ENCODE measurements around the gene RNGTT. TPM values are rescaled to one million over a fixed set of nuclear protein-coding genes. Genes with fewer than 3 reads are reported as not detected.

RNGTT gene
- total RNA-seq, 1 donor, result 24.9 TPM

GRCh38 chr6:88763160-88763559 is 200.3 kb downstream of the RNGTT start:
- TF ChIP-seq, protein P1, sequence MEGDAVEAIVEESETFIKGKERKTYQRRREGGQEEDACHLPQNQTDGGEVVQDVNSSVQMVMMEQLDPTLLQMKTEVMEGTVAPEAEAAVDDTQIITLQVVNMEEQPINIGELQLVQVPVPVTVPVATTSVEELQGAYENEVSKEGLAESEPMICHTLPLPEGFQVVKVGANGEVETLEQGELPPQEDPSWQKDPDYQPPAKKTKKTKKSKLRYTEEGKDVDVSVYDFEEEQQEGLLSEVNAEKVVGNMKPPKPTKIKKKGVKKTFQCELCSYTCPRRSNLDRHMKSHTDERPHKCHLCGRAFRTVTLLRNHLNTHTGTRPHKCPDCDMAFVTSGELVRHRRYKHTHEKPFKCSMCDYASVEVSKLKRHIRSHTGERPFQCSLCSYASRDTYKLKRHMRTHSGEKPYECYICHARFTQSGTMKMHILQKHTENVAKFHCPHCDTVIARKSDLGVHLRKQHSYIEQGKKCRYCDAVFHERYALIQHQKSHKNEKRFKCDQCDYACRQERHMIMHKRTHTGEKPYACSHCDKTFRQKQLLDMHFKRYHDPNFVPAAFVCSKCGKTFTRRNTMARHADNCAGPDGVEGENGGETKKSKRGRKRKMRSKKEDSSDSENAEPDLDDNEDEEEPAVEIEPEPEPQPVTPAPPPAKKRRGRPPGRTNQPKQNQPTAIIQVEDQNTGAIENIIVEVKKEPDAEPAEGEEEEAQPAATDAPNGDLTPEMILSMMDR (IDR thresholded peaks at IDR 0.05; ENCODE audit: insufficient read depth, low read length), result no peak
- H3K4me3 ChIP-seq (ENCODE audit: low read depth, low read length), result no peak overlapping the region
- DNase-seq (ENCODE audit: low read depth), result peak; percentile 40

DNA sequence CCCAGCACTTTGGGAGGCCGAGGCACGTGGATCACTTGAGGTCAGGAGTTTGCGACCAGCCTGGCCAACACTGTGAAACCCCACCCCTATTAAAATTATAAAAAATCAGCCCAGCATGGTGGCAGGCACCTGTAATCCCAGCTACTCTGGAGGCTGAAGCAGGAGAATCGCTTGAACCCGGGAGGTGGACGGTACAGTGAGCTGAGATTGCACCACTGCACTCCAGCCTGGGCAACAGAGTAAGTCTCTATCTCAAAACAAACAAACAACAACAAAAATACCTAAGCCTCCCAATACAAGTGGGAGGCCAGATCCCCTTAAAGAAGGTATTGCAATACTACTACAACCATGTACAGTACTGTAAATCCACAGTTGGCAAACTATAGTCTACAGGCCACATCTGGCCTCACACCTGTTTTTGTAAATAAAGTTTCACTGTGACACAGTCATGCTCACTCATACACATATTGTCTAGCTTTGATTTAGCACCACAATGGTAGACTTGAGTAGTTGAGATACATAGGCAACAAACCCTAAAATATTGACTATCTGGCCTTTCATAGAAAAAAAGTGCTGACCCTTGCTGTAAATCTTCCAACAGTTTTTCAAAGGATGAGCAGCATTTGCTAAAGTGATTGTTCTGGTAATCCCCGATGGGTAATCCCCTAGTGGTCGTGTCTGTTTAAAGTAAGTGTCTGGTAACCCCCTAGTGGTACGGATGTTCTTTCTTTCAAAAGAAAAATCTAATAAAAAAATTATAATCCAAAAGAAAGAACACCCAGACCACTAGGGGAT is 202.0 kb downstream of the RNGTT start:
- no peak for DNase-seq (ENCODE audit: low read depth)
- TF ChIP-seq, protein P1 (IDR thresholded peaks at IDR 0.05; ENCODE audit: insufficient read depth, low read length), result no peak
- H3K4me3 ChIP-seq (ENCODE audit: low read depth, low read length), result no peak overlapping the region

DNA sequence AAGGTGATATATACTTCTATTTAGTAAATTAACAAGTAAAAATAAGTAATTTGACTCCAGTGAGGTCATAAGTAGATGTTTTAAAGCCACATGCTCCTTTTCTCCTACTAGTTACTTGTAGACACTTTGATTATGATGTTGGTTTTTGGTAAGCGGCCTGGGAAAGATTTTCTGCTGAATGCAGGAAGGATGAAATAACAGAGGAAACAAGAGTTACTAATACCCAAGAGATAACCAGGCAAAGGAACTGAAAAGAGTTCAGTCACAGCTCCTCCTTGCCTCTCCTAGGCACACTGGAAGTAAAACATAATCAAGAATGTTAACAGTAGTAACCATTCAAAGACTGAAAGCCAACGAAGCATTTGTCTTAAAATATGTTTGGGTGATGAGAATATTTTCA is 203.3 kb downstream of the RNGTT start:
- no peak overlapping the region for H3K4me3 ChIP-seq (ENCODE audit: low read depth, low read length)
- TF ChIP-seq, protein P1 (IDR thresholded peaks at IDR 0.05; ENCODE audit: insufficient read depth, low read length), result no peak
- DNase-seq (ENCODE audit: low read depth), result no peak

GRCh38 chr6:88750936-88751335 is 212.5 kb downstream of the RNGTT start:
- TF ChIP-seq, protein P1 (IDR thresholded peaks at IDR 0.05; ENCODE audit: insufficient read depth, low read length), result no peak
- no peak overlapping the region for H3K4me3 ChIP-seq (ENCODE audit: low read depth, low read length)
- DNase-seq (ENCODE audit: low read depth), result no peak

DNA sequence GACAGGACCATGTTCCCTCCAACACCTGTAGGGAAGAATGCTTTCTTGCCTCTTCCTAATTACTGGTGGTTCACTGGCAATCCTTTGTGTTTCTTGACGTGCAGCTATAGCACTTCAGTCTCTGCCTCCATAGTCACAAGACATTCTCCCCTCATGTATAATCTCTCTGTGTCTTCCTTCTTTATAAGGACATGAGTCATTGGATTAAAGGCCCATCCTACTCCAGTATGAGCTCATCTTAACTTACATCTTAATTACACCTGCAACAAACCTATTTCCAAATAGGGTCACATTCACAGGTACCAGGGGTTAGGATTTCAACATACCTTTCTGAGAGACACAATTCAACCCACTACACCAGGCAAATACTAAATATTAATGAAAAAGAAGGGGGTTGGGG is 213.6 kb downstream of the RNGTT start:
- TF ChIP-seq, protein P1 (IDR thresholded peaks at IDR 0.05; ENCODE audit: insufficient read depth, low read length), result no peak
- no peak overlapping the region for H3K4me3 ChIP-seq (ENCODE audit: low read depth, low read length)
- DNase-seq (ENCODE audit: low read depth), result no peak

DNA sequence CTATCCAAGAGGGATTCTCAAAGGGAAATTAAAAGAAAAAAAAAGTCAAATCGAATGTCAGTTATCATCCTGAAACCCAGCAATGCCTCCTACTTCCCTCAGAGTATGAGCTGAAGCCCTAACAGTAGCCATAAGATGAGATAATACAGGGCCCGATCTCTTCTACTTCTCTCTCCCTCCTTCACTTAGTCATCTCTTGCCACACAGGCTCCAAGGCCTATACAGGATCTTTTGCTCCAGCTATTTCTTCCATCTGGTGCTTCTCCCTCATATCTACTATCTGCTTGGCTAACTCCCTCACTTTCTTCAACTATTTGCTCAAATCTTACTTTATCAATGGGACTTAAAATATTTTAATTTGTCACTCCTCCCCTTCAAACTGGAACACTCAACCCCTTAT is 215.3 kb downstream of the RNGTT start:
- no peak for DNase-seq (ENCODE audit: low read depth)

More for the DNA sequence above, 215.3 kb downstream of the RNGTT start:
- H3K4me3 ChIP-seq (ENCODE audit: low read depth, low read length), result no peak overlapping the region
- TF ChIP-seq, protein P1 (IDR thresholded peaks at IDR 0.05; ENCODE audit: insufficient read depth, low read length), result no peak

Measured in fibroblast of the aortic adventitia (primary cell).